LNCAP (cell line): ENCODE measurements around the gene A3GALT2.

ENCODE experiments used
- TF ChIP-seq, protein P1 (sequence below): fragments of 450-650 bp; IDR thresholded peaks from 2 replicates; pipeline ENCODE4 v1.5.1; 2017; ENCODE audit warnings: mild to moderate bottlenecking

The A3GALT2 gene

GRCh38 chr1:33292726-33293340 lies 28.1 kb downstream of the A3GALT2 start:
- TF ChIP-seq, protein P1, sequence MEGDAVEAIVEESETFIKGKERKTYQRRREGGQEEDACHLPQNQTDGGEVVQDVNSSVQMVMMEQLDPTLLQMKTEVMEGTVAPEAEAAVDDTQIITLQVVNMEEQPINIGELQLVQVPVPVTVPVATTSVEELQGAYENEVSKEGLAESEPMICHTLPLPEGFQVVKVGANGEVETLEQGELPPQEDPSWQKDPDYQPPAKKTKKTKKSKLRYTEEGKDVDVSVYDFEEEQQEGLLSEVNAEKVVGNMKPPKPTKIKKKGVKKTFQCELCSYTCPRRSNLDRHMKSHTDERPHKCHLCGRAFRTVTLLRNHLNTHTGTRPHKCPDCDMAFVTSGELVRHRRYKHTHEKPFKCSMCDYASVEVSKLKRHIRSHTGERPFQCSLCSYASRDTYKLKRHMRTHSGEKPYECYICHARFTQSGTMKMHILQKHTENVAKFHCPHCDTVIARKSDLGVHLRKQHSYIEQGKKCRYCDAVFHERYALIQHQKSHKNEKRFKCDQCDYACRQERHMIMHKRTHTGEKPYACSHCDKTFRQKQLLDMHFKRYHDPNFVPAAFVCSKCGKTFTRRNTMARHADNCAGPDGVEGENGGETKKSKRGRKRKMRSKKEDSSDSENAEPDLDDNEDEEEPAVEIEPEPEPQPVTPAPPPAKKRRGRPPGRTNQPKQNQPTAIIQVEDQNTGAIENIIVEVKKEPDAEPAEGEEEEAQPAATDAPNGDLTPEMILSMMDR, result no peak

GRCh38 chr1:33289858-33290154 lies 31.1 kb downstream of the A3GALT2 start:
- TF ChIP-seq, protein P1, result no peak

GRCh38 chr1:33288976-33289857 lies 31.7 kb downstream of the A3GALT2 start:
- TF ChIP-seq, protein P1, result no peak

DNA sequence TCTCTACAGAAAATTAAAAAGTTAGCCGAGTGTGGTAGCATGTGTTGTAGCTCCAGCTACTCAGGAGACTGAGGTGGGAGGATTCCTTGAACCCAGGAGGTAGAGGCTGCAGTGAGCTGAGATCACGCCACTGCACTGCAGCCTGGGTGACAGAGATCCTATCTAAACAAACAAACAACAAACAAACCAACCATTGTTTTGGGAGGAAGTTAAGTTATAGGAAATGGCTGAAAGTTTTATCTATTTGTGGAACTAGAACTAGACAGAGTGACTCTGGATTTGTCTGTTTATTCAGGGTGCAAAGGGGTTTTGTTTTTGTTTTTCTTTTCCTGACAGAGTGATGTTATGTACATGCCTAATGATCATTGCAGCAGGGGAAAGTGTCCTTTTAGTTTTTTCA lies 33.6 kb downstream of the A3GALT2 start:
- TF ChIP-seq, protein P1, result no peak

DNA sequence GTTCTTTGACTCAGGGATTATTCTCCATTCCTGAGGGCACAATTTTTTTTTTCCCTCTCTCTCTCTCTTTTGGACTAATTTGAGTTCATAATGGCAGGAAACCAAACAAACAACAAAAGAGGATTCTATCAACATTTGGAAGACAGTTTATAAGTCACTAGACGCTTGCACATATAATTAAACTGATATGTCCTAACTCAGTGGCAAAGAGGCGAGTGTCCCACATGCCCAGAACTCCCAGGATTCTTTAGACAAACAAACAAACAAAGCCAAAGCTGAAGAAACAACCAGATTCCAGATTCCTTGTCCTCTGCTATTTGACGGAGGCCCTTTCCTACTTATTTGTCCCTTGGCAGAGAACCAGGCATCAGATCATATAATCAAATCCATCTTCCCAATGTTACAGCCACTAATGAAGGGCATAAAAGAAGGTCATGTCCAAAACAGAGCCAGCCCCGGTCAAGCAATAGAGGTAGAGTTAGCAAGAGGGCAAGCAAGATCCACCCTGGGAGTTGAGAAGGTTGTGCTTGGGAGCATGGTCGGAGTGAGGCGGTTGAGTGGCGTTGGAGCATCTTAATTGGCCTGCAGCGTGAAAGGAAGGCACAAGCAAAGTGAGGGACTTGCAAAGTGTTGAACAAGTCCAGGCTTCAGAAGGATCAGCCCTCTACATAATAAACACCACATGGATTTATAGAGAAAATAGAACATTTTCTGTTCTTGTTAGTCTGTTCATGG lies 34.3 kb downstream of the A3GALT2 start:
- TF ChIP-seq, protein P1, result no peak

DNA sequence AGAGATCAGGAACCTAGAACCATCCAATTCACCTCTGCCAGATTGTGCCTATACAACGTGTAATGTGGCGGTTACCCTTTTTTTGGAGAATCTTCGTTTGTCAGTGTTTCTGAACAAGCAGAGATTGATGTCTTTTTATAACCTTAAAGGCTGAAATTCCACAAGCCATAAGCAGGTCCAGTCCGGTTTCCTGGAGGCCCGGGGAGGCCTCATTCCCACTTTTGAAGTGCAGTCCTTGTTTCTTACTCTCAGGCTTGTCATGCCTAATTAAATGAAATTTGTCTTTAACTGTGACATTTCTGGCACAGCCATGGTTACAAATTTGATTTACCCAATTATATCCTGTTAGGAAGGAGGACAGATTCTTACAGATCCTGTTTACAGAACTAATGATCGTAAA lies 36.8 kb downstream of the A3GALT2 start:
- TF ChIP-seq, protein P1, result no peak

GRCh38 chr1:33282791-33283190 lies 38.1 kb downstream of the A3GALT2 start:
- TF ChIP-seq, protein P1, result no peak
